HG02588 (cell line): ENCODE measurements around the gene PWWP2B.

Experiments used
- ATAC-seq: cut with Tn5 transposase; IDR thresholded peaks from one replicate; pipeline ENCODE4 v1.9.1; 2021; ENCODE audit warnings: mild to moderate bottlenecking, moderate library complexity; ENCODE audit not compliant: unreplicated experiment

The PWWP2B gene

DNA sequence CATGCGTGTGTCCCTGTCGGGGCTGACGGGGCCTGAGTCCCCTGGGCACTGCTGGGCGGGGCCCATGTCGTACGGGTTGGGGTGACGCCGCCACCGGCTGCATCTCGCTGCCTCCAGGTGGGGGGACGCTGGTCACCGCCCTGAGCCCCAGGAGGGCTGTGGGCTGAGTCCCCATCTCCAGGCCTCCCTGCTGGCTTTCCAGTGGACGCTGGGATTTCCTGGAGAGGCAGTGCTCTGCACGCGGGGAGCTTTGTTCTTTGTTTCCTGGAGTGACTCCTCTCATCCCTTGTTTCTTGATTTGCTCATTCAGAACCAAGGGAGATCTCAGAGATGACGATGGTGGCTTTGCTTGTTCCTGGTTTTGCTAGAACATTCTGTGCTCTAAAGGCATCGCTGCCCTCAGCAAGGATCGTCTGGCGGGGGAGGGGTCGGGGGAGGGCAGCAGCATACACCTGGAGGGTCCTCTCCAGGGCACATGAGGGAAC lies 21.0 kb downstream of the PWWP2B start:
- no peak for ATAC-seq

DNA sequence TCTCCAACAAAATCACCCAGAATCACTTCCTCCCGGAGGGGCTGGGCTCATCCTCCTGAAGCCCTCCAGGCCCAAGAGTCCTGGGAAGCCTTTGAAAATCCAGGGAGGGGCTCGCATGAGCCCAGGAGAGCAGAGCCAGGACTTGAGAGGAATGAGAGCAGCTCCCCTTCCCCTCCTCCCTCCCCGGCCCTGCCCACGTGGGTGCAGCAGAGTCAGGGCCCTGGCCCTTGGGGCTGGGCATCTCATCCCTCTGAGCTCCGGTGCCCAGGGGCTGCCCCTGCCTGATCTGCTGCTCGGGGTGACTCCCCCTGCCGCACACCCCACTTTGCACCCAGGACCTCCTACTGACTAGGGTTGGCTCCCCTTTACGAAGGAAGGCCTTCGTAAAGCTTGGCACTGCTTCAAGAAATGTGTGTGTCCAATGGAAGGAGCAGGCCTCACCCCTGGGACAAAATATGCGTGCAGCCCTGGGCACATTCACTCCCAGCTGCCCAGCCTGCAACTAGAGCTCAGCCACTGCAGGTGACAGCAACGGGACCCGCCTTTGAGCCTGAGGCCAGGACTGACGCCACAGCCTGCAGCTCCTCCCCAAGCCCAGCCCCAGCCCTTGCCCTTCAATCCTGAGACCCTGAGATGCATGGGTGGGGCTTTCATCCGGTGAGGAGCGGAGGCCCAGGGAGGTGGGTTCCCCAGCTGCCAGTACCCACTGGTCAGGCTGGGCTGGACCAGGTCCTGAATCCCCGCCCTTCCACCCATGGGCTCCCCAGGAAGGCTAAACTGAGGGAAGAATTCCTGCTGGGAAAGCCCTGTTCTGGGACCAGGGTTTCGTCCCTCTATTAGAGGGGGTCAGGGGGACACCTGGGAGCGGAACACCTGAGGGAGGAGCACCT lies 21.8 kb downstream of the PWWP2B start:
- ATAC-seq, result no peak

DNA sequence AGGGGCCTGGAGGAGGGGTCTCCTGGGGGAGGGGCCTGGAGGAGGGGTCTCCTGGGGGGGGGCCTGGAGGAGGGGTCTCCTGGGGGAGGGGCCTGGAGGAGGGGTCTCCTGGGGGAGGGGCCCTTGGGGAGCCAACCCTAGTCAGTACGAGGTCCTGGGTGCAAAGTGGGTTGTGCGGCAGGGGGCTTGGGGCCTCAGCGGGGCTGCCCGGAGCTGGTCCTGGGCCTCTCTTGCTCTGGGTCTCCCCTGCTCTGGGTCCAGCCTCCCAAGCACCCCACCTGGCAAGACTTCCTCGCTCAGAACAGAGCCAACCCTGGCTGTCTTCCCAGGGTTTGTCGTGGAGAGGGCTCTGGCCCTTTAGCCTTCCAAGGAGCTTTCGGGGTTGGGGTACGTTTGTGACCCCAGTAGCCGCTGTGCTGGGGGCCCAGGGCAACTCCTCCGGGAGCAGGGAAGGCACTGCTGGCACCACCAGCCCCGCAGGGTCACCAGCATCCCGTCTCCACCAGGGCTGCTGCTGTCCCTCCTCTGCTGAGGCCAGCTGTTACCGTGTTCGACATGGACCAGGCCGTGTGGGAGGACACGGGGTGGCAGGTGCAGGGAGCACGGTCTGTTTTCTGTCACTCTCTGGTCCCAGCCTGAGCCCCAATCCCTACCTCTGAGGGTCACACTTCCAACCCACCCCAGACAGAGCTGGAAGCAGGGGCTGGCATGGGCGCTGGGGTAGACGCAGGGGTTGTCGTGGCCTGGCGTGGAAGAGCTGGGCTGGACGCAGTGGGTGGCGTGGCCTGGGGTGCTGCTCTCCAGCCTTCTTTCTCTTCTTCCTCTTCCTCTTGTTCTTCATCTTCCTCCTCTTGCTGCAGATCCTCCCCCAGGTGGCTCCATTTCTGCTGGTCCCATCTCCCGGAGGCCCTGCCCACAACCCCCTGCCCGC lies 22.8 kb downstream of the PWWP2B start:
- ATAC-seq, result no peak

DNA sequence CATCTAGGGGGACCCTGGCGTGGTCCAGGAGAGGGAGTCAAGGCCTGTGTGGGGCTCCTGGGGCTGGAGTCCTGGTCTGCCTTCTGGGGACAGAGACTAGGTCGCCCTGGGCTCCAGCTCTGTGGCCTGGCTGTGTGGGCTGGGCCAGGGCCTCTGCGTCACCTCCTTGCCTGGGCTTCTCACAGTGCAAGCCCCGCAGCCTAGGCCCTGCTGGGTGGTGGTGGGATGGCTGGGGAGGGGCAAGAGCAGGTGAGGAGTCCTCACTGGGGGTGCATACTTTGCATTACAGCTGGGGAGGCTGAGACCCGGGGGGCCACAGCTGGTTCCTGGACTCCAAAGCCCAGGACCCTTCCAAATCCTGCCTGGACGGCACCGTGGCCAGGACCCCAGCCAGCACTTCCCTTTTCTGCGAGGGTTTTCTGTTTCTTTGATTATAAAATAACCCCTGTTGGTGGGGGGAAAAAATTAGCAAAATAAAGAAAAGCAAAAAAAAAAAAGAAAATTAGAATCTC lies 23.5 kb downstream of the PWWP2B start:
- ATAC-seq, result no peak

DNA sequence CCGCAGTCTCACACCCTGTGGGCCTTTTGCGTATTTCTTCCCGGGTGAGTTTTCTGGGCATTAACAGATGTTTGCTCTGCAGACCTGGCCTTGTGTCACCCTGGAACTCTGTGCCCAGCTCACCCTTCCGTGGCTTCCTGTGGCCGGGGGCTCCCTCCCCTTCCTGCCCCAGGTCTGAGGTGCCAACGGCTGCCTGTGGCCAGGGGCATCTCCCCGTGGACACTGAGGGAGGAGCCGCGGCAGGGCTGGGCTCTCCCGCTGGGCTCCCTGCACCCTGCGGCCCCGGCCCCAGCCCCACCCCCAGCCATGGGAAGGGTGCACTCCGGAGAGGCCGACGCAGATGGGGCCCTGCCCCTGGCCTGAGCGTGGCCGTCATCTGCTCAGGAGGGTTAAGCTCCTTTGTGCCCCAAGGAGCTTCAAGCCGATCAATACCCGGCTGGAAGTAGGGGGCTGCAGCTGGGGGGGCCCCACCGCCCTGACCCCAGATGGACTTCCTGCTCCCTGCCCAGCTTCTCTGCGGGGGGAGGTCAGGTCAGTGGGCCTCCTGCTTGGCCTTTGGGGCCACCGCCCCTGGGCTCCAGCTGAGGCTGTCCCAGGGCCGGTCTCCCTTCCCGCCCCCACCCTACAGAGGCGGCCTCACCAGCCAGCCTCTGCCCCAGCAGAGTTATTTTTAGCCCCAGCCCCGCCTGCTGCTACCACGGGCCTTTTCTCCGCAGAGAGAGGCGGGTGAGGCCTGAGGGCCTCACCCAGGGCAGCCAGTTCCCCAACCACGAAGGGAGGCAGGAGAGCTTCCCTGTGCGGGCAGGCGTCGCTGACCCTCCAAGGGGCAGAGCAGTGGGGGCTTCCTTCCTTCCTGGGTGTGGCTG lies 24.2 kb downstream of the PWWP2B start:
- peak; percentile 52 for ATAC-seq

DNA sequence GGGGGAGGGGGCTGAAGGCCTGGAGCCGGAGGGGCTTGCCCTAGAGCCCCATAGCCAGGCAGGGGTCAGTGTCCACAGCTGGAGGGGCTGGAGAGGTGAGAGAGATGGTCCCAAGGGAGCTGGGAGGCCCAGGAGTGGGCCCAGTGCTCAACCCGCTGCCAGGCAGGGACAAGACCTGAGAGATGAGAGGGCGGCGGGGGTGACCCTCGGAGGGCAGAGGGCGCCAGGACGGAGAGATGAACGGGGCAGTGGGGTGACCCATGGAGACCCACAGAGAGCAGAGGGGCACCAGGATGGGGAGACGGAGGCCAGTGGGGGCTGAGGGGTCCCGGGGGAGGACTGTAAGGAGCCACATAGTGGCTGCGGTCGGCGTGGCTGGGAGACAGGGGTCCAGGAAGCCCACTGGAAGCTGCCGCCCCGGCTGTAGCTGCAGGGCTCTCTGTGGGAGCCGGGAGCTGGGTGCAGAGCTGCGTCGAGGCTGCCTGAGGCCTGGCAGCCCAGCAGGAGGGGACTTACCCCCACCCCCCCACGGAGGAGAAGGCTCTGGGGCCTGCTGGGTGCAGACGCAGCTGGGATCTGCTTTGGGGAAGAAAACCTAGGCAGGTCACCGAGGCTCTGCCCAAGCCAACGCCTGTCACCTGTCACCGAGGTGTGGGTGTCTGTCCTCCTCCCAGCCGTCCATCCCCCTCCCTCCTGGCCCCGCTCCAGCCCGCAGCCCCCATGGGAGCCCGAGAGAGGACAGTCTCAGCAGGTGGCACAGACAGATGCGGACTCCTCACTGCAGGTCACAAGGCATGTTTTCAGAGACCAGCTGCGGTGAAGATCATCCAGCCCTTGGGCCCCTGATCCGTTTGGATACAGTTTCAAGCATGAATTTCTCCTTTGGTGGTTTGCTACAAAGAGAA lies 25.1 kb downstream of the PWWP2B start:
- peak; percentile 56 for ATAC-seq

DNA sequence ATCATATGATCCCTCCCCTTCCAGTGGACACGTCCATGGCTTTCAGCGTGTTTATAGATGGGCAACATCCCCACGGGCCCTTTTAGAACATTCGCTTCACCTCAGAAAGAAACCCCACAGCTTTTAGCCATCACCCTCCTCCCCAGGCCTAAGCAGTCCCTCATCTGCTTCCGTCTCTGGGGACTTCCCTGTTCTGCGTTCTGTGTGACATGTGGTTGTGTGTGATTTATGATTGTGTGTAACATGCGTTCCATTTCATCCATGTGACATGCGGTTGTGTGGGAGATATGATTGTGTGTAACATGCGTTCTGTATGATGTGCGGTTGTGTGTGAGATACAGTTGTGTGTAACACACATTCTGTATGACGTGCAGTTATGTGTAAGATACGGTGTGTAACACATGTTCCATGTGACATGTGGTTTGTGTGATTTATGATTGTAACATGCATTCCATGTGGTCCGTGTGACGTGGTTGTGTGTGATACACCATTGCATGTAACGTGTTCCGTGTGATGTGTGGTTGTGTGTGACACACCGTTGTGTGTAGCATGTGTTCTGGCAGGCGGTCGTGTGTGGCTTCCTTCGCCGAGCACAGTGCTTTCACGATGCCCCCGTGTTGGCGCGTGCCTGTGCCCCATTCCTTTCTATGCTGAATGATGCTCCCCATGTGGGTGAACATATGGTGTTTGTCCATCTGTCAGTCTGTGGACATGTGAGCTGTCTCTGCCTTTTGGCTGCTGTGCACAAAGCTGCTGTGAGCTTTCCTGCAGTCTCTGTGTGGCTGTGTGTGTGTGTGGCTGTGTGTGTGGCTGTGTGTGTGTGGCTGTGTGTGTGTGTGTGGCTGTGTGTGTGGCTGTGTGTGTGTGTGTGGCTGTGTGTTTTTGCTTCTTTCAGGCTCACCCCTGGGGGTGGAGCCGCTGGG lies 26.2 kb downstream of the PWWP2B start:
- no peak for ATAC-seq

DNA sequence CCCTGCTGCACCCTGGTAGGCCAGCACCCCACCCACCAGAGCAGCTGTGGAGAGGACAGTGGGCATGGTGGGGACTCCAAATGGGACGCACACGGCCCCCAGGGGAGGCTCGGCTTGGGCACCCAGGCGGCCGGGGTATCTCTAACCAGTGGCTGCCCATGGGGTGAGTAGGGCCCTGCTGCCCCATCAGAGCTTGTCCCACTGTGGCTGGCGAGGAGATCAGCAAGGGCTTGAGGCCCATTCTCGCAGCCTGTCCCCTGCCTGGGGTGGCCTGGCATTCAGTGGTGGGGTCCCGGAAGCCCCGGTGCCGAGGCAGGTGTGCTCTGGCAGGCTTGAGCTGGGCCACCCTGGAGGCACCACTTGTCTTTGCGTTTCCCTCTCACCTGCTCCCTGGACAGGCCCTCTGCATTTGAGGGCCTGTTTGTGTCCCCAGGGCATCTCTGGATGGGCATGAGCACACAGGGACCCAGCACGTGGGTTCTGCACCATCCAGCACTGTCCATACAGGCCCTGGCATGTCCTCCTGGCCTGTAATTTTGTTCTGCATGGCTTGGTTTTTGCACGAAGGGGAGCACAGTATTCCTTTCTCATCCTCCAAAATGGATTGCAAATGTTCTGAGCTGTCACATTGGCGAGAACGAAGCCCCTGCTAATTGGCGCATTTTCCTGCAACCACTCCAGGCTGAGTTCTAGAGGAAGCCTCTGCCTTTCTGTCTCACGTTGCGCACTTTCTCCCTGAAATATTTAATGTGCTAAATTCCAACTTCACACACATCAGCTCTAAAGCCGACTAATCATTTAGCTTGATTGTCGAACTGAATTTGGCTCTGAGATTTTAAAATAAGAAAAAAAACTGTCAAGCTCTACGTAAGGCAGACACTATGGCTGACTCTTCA lies 27.2 kb downstream of the PWWP2B start:
- ATAC-seq, result no peak

DNA sequence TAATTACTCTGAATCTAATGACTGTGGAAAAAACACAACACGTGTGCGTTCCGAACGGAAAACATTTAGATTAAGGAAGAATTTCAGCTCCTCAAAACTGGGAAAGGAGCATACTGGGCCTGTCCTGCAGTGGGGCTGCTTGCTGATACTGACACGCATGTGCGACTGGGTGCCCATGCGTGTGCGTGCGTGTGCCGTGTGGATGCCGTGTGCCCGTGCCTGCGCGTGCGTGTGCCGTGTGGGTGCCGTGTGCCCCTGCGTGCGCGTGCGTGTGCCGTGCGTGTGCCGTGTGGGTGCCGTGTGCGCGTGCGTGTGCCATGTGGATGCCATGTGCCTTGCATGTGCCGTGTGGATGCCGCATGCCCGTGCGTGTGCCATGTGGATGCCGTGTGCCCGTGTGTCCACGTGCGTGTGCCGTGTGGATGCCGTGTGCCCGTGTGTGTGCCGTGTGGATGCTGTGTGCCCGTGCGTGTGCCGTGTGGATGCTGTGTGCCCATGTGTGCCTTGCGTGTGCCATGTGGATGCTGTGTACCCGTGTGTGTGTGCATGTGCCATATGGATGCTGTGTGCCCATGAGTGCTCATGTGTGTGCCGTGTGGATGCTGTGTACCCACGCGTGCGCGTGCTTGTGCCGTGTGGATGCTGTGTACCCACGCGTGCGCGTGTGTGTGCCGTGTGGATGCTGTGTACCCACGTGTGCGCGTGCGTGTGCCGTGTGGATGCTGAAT lies 28.2 kb downstream of the PWWP2B start:
- no peak for ATAC-seq

DNA sequence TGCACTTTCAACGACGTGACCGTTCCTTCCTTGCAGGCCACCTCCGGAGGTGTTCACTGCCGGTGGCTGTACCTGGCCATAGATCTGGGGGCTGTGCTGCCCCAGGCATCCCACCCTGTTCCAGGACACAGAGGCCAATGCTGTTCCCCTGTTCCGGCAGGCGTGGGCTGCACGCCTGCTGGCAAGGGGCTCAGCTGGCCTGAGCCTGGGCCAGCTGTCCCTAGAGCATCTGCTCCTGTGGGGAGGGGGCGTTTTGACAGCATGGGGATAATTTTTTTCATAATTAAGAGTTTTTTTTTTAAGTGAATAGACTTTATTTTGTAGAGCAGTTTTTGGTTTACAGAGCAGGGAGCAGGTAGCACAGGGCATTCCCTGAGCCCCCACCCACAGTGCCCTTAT lies 28.8 kb downstream of the PWWP2B start:
- no peak for ATAC-seq

DNA sequence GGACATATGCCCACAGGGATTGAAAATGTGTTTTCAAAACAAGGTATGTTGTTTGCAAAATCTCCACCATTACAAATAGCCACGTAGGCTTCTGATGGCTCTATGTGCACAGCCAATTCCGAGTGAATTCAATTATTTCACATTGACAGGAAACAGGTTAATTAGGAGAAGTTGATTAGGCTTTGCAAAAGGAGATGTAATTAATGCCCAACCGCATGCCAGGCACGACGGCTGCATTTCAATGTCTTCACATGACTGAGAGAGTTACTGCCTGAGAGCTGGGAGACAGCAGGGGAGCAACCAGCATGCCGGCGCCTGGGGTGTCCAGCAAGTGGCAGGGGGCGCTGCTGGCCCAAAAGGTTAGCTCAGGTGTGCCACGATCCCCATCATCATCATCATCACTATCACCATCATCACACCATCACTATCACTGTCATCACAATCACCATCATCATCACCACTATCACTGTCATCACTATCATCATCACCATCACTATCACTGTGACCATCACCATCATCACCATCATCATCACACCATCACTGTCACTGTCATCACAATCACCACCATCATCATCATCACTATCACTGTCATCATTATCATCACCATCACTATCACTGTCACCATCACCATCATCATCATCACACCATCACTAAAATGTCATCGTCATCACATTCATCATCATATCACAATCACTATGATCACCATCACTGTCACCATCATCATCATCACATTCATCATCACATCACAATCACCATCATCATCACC lies 30.2 kb downstream of the PWWP2B start:
- no peak for ATAC-seq

DNA sequence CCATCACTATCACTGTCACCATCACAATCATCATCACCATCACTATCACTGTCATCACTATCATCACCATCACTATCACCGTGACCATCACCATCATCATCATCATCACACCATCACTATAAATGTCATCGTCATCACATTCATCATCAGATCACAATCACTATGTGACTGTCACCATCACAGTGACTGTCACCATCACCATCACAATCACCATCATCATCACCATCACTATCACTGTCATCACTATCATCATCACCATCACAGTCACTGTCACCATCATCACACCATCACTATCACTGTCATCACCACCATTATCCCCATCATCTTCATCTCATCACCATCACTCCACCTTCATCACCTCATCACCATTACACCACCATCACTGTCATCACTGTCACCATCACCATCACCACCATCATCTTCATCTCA lies 31.0 kb downstream of the PWWP2B start:
- no peak for ATAC-seq

DNA sequence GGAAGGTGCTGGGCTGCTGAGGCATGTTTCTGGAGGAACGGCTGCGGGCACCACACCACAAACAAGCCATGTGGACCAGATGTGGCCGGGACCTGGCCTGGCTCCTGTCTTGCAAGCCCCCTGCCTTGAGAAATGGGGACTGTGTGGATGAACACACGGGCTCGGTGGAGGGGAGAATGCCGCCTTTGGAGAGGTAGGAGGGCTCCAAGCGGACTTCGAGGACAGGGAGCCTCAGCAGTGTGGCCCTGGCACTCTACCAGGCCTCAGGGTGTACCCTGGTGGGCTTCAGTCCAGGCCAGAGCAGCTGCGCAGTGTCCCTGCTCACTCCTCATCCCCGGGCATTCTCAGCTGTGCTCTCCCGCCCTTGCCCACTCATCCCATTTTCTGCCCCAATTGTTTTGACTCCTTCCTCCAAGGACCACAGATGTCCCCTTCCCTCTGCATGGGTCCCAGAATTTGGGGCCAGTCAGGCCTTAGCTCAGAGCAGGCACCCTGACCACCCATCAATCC lies 31.5 kb downstream of the PWWP2B start:
- ATAC-seq, result no peak

DNA sequence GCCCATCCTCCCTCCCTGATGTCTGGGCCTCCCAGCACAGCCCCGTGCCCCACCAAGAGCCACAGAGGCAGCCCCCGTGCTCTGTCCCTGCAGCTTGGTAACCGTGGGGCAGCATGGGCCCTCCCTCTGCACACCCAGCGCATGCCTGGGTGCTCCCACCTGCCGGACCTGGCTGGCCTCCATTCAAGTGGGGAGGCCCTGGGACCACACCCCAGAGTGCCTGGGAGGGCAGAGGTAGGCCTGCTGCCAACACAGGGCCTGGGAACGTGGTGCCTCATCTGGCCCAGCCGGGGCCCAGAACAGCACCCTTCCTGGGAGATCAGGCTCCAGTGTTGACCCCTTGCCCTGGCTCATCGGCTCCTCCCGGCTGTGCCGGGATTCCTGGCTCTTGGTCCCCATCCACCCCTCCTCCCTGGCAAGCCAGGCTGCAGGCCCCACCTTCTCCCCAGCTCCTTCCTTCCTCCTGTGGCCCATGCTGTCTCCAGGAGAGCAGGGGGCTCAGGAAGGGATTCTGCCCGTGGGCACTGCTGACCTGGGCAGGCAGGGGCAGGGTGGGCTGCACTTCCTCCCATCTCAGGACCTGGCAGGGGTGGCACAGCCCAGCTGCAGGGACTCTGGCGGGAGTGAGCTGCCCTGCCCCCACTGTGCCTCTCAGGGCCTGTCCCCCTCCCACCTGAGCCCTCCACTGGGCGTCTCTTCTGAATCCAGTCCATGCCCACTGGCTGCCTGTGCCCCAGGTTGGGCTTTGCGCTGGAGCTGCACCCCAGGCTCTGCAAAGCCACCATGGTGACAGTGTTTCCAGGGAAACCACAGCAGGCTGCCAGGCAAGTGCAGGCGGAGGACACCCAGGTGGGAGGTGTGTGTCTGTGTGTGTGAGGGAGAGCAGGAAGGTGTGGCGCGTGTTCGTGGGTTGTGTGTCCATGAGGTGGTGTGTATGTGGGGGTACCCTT lies 32.6 kb downstream of the PWWP2B start:
- no peak for ATAC-seq
